Karpas-422 (cell line): ENCODE data around the gene RCBTB2. TPM values are rescaled to one million over a fixed set of nuclear protein-coding genes. Genes with fewer than 3 reads are reported as not detected.

Source experiments
- DNase-seq: peaks from one replicate; pipeline ENCODE4 v3.0.0-alpha.2; 2015
- H2AFZ ChIP-seq: fragments of 200-600 bp; sonication (generic); 2 replicates; pipeline ENCODE4 v1.6.1; 2014; ENCODE audit warnings: antibody characterized with exemption, low read length, mixed read lengths
- H3K27ac ChIP-seq: fragments of 200-600 bp; sonication (generic); 2 replicates; pipeline ENCODE4 v1.5.1; 2014; ENCODE audit warnings: mild to moderate bottlenecking, low read length, moderate library complexity
- H3K27me3 ChIP-seq: fragments of 200-600 bp; sonication (generic); 2 replicates; pipeline ENCODE4 v1.6.1; 2014; ENCODE audit warnings: low read length, mixed read lengths
- H3K36me3 ChIP-seq: fragments of 200-600 bp; sonication (generic); 2 replicates; pipeline ENCODE4 v1.6.1; 2014; ENCODE audit warnings: low read length, mixed read lengths; ENCODE audit not compliant: insufficient read depth
- H3K4me1 ChIP-seq: fragments of 200-600 bp; sonication (generic); 2 replicates; pipeline ENCODE4 v1.6.1; 2014; ENCODE audit warnings: mild to moderate bottlenecking, low read length, mixed read lengths
- H3K4me2 ChIP-seq: fragments of 200-600 bp; sonication (generic); 2 replicates; pipeline ENCODE4 v1.6.1; 2014; ENCODE audit warnings: low read length, low read depth, mild to moderate bottlenecking; ENCODE audit not compliant: poor library complexity, severe bottlenecking
- H3K4me3 ChIP-seq: fragments of 200-600 bp; sonication (generic); 2 replicates; pipeline ENCODE4 v1.5.1; 2014; ENCODE audit warnings: mild to moderate bottlenecking, antibody characterized with exemption, low read length, mixed read lengths
- H3K79me2 ChIP-seq: fragments of 200-600 bp; sonication (generic); 2 replicates; pipeline ENCODE4 v1.6.1; 2014; ENCODE audit warnings: mild to moderate bottlenecking, low read length, mixed read lengths
- H3K9ac ChIP-seq: fragments of 200-600 bp; sonication (generic); 2 replicates; pipeline ENCODE4 v1.6.0; 2014; ENCODE audit warnings: low read length
- H3K9me2 ChIP-seq: fragments of 200-600 bp; sonication (generic), shearing (Covaris generic); replicated peaks from 2 replicates; pipeline ENCODE4 v1.6.0; 2014; ENCODE audit warnings: mild to moderate bottlenecking, low read length, moderate library complexity; ENCODE audit not compliant: insufficient read depth
- H3K9me3 ChIP-seq: fragments of 300-700, 200-600 bp; sonication (generic); 2 replicates; pipeline ENCODE4 v1.6.1; 2014; ENCODE audit warnings: low read length, mixed read lengths
- H4K20me1 ChIP-seq: fragments of 200-600 bp; sonication (generic); 2 replicates; pipeline ENCODE4 v1.6.1; 2014; ENCODE audit warnings: mild to moderate bottlenecking, antibody characterized with exemption, low read length, low read depth; ENCODE audit not compliant: insufficient read depth
- total RNA-seq: library from RNA; depleted of rRNA; stranded (reverse); fragments of >200 nt; shearing (Covaris generic); gene quantifications from 2 replicates; pipeline ENCODE4 v1.2.3, GENCODE V29; 2014; ENCODE audit warnings: low replicate concordance

Gene RCBTB2
- total RNA-seq, 1 experiment from 2014 or later = 25.6 TPM

DNA sequence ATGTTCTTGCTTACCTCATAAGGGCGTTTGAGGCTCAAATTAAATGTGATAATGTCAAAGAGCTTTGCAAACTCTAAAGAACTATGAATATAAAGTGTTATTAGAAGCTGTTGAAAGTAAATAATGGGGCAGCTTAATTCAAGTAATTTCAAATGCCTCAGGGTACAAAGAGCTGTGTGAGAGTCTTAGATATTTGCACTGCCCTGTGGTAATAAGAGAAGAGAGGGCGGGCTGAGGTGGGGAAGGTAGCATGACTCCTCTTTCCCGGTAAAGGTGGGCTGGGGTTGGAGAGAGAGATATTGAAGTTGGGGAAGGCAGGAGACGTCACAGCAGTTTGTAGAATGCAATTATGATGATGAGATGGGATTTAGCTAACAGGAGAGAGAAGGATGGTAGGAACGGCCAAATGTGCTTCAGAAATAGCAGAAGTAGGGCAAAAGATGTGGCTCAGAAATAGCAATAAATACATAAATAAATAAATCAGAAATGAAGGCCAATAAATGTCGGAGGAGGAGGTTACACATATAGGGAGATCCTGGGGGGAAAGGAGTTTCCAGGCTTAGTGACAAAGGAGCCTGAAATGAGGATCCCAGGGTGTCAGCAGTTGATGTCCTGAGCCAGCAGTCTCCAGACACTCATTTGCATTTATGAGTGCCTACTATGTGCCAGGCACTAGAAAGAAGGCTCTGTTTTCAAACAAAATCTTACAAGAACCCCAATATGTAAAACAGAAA, 35.7 kb upstream of the RCBTB2 start:
- Histone ChIP-seq H3K4me1 (peaks cover 48% of the 10 kb centered on the region), H3K9ac (no peak overlapping the region), H3K27me3 (no peaks in the 10 kb centered on the region), H2AFZ (no peak overlapping the region), H3K9me2 (no peaks in the 10 kb centered on the region), H4K20me1 (no peaks in the 10 kb centered on the region), H3K4me3 (no peak overlapping the region), H3K27ac (no peak overlapping the region), H3K36me3 (no peaks in the 10 kb centered on the region), H3K9me3 (no peaks in the 10 kb centered on the region), H3K79me2 (no peaks in the 10 kb centered on the region), H3K4me2 (no peak overlapping the region)
- no peak for DNase-seq

DNA sequence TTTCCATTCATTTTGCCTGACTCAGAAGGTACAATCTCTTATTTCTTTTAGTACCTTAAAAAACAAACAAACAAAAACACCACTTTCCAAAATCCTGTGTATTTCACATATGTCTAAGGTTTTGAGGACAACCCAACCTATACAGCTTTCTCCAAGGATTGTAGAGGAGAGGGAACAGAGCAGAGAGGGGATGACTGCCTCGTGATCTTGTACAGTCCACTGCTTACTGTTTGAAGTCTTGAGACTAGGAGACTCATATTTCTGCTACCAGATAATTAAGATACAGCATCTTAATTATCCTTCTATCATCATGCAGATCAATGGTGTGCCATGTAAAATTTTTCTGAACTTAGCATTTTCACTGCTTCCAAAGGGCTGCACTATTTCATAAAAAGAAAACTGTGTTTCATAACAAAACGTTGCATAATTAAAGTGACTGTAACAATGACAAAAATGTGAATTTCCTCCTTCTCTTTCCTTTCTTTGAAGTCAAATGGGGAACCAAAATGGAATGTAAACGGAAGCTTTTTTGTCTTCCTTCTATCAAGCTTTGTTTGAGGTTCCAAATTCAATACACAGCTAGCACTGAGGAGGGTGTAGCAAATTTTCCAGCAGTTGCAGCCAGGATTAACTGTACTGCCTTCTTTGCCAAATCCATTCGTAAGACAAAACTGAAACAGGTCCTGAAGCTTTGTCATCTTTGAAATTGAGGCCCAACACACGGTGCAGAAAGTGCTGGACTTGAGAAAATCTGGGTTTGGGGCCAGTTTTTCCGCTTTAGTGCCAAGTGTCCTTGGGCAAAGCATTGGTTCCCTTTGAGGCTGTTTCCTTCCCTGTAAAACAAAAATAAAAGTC, 34.9 kb upstream of the RCBTB2 start:
- Histone ChIP-seq H3K9me3 (no peaks in the 10 kb centered on the region), H3K79me2 (no peaks in the 10 kb centered on the region), H3K4me1 (peaks cover 48% of the 10 kb centered on the region), H3K4me2 (no peak overlapping the region), H3K9ac (no peak overlapping the region), H3K9me2 (no peaks in the 10 kb centered on the region), H4K20me1 (no peaks in the 10 kb centered on the region), H3K27ac (no peak overlapping the region), H3K4me3 (no peak overlapping the region), H2AFZ (no peak overlapping the region), H3K36me3 (no peaks in the 10 kb centered on the region), H3K27me3 (no peaks in the 10 kb centered on the region)
- DNase-seq = no peak

DNA sequence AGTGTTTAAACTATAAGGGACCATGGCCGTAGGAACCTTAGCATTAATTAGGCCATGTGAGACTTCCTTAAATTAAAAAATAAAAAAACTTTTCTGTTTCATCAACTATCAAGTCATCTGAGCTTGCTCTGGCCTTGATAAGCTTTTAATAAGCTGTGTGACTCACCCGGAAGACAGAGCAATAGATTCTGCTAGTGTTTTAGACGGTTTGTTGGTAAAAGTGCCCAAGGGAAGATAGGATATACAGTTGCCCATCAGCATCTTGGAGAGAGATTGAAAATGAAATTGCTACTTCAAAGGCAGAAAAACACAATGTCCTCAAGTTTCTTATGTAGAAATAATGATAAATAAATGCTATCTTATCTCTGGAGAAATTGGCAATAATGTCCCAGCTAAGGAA, 31.2 kb upstream of the RCBTB2 start:
- H3K9me3 ChIP-seq = no peaks in the 10 kb centered on the region
- no peak overlapping the region for H3K9ac ChIP-seq
- DNase-seq = no peak
- no peak overlapping the region for H3K4me2 ChIP-seq
- no peaks in the 10 kb centered on the region for H4K20me1 ChIP-seq
- no peaks in the 10 kb centered on the region for H3K36me3 ChIP-seq
- H3K4me1 ChIP-seq = peaks cover 37% of the 10 kb centered on the region
- no peaks in the 10 kb centered on the region for H3K9me2 ChIP-seq
- peak overlapping the region; percentile 89; the same call in 1 of the 2 replicates for H3K27ac ChIP-seq
- H2AFZ ChIP-seq = peak overlapping the region; percentile 55; the same call in 1 of the 2 replicates
- H3K79me2 ChIP-seq = no peaks in the 10 kb centered on the region
- no peak overlapping the region for H3K4me3 ChIP-seq
- no peaks in the 10 kb centered on the region for H3K27me3 ChIP-seq

DNA sequence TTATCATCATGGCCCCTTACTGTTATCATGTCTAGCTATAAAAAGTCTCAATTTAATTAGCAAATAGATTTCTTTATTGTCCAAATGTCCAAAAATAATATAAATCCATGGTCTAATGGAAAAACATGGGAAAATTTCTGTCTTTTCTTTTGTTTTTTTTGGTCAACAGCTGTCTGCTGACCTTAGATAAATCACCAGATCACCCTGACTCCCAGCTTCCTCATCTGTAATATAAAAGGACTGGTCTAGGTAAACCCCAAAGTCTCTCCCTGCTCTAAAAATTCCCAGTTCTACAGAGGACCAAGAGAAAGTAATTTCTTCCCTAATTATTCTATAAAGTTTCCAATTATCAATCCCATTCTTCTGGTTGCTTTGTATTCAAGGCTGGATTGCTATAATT, 30.7 kb upstream of the RCBTB2 start:
- Histone ChIP-seq H3K27ac (peak overlapping the region; percentile 89; the same call in 1 of the 2 replicates), H3K4me3 (no peak overlapping the region), H3K27me3 (no peaks in the 10 kb centered on the region), H3K4me2 (peak overlapping the region; percentile 10), H3K36me3 (no peaks in the 10 kb centered on the region), H4K20me1 (no peaks in the 10 kb centered on the region), H3K9me2 (no peaks in the 10 kb centered on the region), H3K9me3 (no peaks in the 10 kb centered on the region), H3K79me2 (no peaks in the 10 kb centered on the region), H3K9ac (no peak overlapping the region), H3K4me1 (peaks cover 37% of the 10 kb centered on the region), H2AFZ (no peak overlapping the region)
- DNase-seq = no peak

DNA sequence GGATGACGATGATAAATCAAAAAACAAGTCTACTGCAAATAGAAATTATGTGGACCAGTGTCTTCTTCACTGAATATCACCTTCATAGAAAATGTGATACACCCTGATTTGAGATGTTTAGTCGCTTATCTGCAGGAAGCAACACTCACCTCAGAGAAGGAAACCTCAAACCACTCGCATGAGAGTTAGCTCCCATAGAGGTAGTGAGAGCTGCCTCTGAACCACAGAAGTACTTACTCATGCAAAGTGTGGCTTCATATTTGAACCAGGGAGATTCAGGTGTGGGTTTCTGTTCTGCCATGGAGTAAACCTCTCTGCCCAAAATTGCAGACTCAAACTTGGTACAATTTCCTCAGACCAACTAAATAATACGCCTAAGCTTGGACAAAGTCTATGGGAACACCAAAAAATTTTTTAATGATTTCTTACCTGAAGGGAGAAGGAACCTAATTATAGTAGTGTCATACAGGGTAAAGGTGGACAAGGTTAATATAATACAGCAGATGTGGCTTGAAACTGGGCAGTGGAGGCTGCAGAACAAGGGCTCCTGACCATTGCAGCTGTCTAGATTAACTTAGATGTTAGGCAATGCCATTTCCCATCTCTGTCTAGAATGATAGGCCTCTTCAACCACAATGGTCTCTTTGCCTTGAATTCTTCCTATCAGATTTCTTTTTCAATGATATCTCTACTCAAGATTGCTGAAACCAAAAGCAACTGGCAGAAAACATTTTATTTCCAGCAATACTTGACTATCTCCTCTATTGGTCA, 29.6 kb upstream of the RCBTB2 start:
- Histone ChIP-seq H3K4me3 (peak overlapping the region; percentile 44), H3K27me3 (no peaks in the 10 kb centered on the region), H3K4me1 (peaks cover 37% of the 10 kb centered on the region), H3K36me3 (no peaks in the 10 kb centered on the region), H4K20me1 (no peaks in the 10 kb centered on the region), H2AFZ (peak overlapping the region; percentile 42), H3K79me2 (no peaks in the 10 kb centered on the region), H3K4me2 (peak overlapping the region; percentile 63), H3K9ac (peak overlapping the region; percentile 51), H3K9me2 (no peaks in the 10 kb centered on the region), H3K9me3 (no peaks in the 10 kb centered on the region), H3K27ac (peak overlapping the region; percentile 89)
- DNase-seq = peak; percentile 90

DNA sequence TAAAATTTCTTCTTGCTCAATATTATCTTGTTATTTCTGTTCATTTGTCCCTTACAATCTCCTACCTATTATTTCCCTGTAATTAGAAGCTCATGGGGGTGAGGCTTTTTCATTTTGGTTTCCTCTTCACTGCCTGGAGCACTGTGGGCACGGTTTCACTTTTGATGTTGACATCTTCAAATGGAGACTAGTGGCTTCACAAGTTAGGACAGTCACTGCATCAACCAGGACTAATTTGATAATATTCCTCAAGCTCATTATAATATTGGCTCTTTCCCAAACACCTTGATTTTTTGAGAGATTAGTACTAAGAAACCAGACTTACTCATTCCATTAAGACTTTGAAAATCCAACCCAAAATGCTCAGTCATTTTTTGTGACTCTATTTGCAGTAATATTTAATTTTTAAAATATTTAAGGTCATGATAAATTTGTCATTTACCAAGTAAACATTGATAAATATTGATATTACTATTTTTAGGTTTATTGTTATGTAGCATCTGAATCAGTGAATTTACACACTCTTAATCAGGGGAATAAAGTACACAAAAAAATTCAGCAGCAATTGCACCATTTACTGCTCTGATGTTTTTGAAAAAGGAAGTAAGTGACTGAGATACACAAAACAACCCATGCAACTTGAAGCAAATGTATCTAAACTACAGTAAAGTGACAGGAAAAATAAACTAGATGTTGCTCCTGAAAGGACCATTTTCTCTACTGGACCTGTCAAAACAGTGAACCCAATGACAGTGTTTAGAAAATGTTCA, 28.8 kb upstream of the RCBTB2 start:
- H3K79me2 ChIP-seq = no peaks in the 10 kb centered on the region
- H3K9ac ChIP-seq = peak overlapping the region; percentile 51
- no peaks in the 10 kb centered on the region; the same call in 1 of the 2 replicates for H3K9me3 ChIP-seq
- peak overlapping the region; percentile 44 for H3K4me3 ChIP-seq
- H4K20me1 ChIP-seq = no peaks in the 10 kb centered on the region
- H2AFZ ChIP-seq = peak overlapping the region; percentile 42
- DNase-seq = peak; percentile 61
- H3K27me3 ChIP-seq = no peaks in the 10 kb centered on the region
- H3K4me1 ChIP-seq = peaks cover 37% of the 10 kb centered on the region
- no peaks in the 10 kb centered on the region for H3K36me3 ChIP-seq
- peak overlapping the region; percentile 89 for H3K27ac ChIP-seq
- no peaks in the 10 kb centered on the region for H3K9me2 ChIP-seq
- peak overlapping the region; percentile 63 for H3K4me2 ChIP-seq

DNA sequence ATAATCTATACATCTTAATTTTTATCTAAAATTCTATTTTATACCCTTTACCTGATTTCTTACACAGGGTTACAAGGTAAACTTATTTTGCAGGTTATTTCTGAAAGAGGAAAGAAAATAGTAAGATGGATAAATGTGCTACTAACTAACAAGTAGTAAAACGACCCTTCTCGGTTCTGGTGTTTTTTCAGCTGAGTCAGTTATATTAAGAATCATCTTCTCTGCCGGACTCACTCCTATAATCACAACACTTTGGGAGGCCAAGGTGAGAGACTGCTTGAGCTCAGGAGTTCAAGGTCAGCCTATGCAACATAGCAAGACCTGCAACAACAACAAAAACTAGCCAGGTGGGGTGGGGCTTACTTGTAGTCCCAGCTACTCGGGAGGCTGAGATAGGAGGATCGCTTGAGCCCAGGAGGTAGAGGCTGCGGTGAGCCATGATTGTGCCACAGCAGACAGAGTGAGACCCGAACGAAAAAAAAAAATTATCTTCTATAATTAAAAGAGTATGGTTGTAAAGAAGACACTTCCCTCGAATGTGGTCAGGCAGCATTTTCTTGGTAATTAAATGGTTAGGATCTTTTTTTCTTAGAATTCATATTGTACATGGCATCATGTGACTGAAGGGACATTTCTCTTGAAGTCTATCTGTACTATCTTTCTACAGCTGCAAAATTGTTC, 27.9 kb upstream of the RCBTB2 start:
- Histone ChIP-seq H3K36me3 (peaks cover 2% of the 10 kb centered on the region; the same call in 1 of the 2 replicates), H3K9ac (0 out of 2 replicates have a peak overlapping the region, but pooled peaks have one; percentile 14), H2AFZ (0 out of 2 replicates have a peak overlapping the region, but pooled peaks have one; percentile 19), H3K4me3 (no peak overlapping the region), H3K4me1 (peaks cover 37% of the 10 kb centered on the region), H3K27ac (peak overlapping the region; percentile 89), H3K9me3 (peaks cover 1% of the 10 kb centered on the region; the same call in 1 of the 2 replicates), H3K4me2 (peak overlapping the region; percentile 63), H3K79me2 (no peaks in the 10 kb centered on the region), H3K27me3 (no peaks in the 10 kb centered on the region), H3K9me2 (no peaks in the 10 kb centered on the region), H4K20me1 (no peaks in the 10 kb centered on the region)
- no peak for DNase-seq
